Measurements from ENCODE around the gene IREB2. TPM values are rescaled to one million over a fixed set of nuclear protein-coding genes. Genes with fewer than 3 reads are reported as not detected.

The IREB2 gene
- total RNA-seq, 6 donors from 2014 or later = 26.8 to 51.3 (median 40.8) TPM

- no peaks in the 10 kb centered on the region for H3K27me3 ChIP-seq
- no peaks in the 10 kb centered on the region for H3K9me3 ChIP-seq
- no peak overlapping the region for H3K4me3 ChIP-seq
- no peak for DNase-seq
- 82 to 85% methylated on average over 8 of the region's 8 CpGs for WGBS, 2 donors
- H3K4me1 ChIP-seq = no peaks in the 10 kb centered on the region
- no peak overlapping the region for H3K27ac ChIP-seq
- TF ChIP-seq EP300 (IDR thresholded peaks at IDR 0.05) = no peak
- TF ChIP-seq POLR2A (IDR thresholded peaks at IDR 0.05) = no peak
- TF ChIP-seq CTCF (IDR thresholded peaks at IDR 0.05) = no peak
- no peak for TF ChIP-seq POLR2AphosphoS5 (IDR thresholded peaks at IDR 0.05)
- H3K36me3 ChIP-seq = no peaks in the 10 kb centered on the region
- ATAC-seq (ENCODE audit: low FRiP score in 2 of 2) = no peak
These were observed 17.2 kb upstream of the IREB2 start for GRCh38 chr15:78420766-78421165.

- H3K4me1 ChIP-seq = peaks cover 0 to 2% (median 0%) of the 10 kb centered on the region in 4 donors
- TF ChIP-seq POLR2AphosphoS5 (IDR thresholded peaks at IDR 0.05) (no peak), POLR2A (IDR thresholded peaks at IDR 0.05) (no peak), CTCF (IDR thresholded peaks at IDR 0.05) (no peak)
- H3K36me3 ChIP-seq = no peaks in the 10 kb centered on the region
- no peak for ATAC-seq (ENCODE audit: low FRiP score in 2 of 2)
- no peaks in the 10 kb centered on the region for H3K27me3 ChIP-seq
- 75 to 83% methylated on average over 7 of the region's 7 CpGs for WGBS, 2 donors
- H3K4me3 ChIP-seq = no peak overlapping the region
- no peak overlapping the region for H3K27ac ChIP-seq
- no peaks in the 10 kb centered on the region for H3K9me3 ChIP-seq
- no peak for DNase-seq
These were observed 16.6 kb upstream of the IREB2 start for GRCh38 chr15:78421238-78421965.

GRCh38 chr15:78422571-78423340 is 15.3 kb upstream of the IREB2 start:
- Histone ChIP-seq H3K4me3 (no peak overlapping the region), H3K4me1 (peaks cover 0 to 3% (median 0%) of the 10 kb centered on the region in 4 donors), H3K27ac (no peak overlapping the region), H3K27me3 (no peaks in the 10 kb centered on the region), H3K36me3 (no peaks in the 10 kb centered on the region), H3K9me3 (no peaks in the 10 kb centered on the region)
- TF ChIP-seq EP300 (IDR thresholded peaks at IDR 0.05) = no peak
- no peak for TF ChIP-seq POLR2AphosphoS5 (IDR thresholded peaks at IDR 0.05)
- no peak for TF ChIP-seq POLR2A (IDR thresholded peaks at IDR 0.05)
- TF ChIP-seq CTCF (IDR thresholded peaks at IDR 0.05) = peak; percentile 72 to 88 (median 82)
- peak; percentile 74 to 88 for ATAC-seq (ENCODE audit: low FRiP score in 2 of 2)
- peak in 1 of 2 donors; percentile 67 for DNase-seq
- 55 to 57% methylated on average over 12 of the region's 12 CpGs for WGBS, 2 donors

GRCh38 chr15:78424673-78425072 is 13.3 kb upstream of the IREB2 start:
- 85 to 86% methylated on average over 3 of the region's 3 CpGs for WGBS, 2 donors

More at GRCh38 chr15:78424673-78425072, 13.3 kb upstream of the IREB2 start:
- H3K27ac ChIP-seq = no peak overlapping the region
- no peak for DNase-seq
- no peak for TF ChIP-seq EP300 (IDR thresholded peaks at IDR 0.05)
- TF ChIP-seq POLR2A (IDR thresholded peaks at IDR 0.05) = no peak
- TF ChIP-seq POLR2AphosphoS5 (IDR thresholded peaks at IDR 0.05) = no peak
- no peak for TF ChIP-seq CTCF (IDR thresholded peaks at IDR 0.05)
- H3K27me3 ChIP-seq = no peaks in the 10 kb centered on the region
- no peaks in the 10 kb centered on the region for H3K9me3 ChIP-seq
- peaks cover 0 to 3% (median 0%) of the 10 kb centered on the region in 4 donors for H3K4me1 ChIP-seq
- no peak for ATAC-seq (ENCODE audit: low FRiP score in 2 of 2)
- no peak overlapping the region for H3K4me3 ChIP-seq
- no peaks in the 10 kb centered on the region for H3K36me3 ChIP-seq

Measured in upper lobe of left lung (tissue), 6 donors.